ENCODE data around the gene MAP3K5.

MAP3K5 gene

DNA sequence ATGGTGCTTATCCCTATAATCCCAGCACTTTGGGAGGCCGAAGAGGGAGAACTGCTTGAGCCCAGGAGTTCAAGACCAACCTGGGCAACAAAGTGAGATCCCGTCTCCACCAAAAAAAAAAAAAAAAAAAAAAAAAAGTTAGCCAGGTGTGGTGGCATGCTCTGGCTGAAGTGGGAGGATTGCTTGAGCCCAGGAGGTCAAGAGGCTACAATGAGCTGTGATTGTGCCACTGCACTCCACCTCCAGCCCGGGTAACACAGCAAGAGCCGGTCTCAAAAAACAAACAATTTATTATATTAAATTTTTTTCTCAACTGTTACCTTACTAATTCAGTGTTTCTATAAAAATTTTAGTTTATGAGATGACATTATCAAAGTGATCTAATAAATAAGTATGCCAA, 156.7 kb downstream of the MAP3K5 start:
- H4K20me1 ChIP-seq (ENCODE audit: low read depth, low read length) = no peaks in the 10 kb centered on the region
- no peak overlapping the region for H3K9ac ChIP-seq (ENCODE audit: low read length)
- no peak overlapping the region for H3K27ac ChIP-seq (ENCODE audit: low read depth, low read length)
- no peaks in the 10 kb centered on the region for H3F3A ChIP-seq (ENCODE audit: insufficient read depth)
- no peak overlapping the region for H3K4me3 ChIP-seq (ENCODE audit: insufficient read depth, low read length, poor library complexity, severe bottlenecking)
- no peaks in the 10 kb centered on the region for H3K36me3 ChIP-seq (ENCODE audit: low read length)
- H3K79me2 ChIP-seq (ENCODE audit: insufficient read depth, low read length) = no peaks in the 10 kb centered on the region
- H2AFZ ChIP-seq (ENCODE audit: low read depth, low read length, severe bottlenecking) = no peak overlapping the region
- no peaks in the 10 kb centered on the region for H3K9me3 ChIP-seq (ENCODE audit: insufficient read depth, low read length)
- no peak for TF ChIP-seq EZH2phosphoT487 (conservative IDR thresholded peaks at IDR 0.05; ENCODE audit: low read length)
- TF ChIP-seq, protein P1, sequence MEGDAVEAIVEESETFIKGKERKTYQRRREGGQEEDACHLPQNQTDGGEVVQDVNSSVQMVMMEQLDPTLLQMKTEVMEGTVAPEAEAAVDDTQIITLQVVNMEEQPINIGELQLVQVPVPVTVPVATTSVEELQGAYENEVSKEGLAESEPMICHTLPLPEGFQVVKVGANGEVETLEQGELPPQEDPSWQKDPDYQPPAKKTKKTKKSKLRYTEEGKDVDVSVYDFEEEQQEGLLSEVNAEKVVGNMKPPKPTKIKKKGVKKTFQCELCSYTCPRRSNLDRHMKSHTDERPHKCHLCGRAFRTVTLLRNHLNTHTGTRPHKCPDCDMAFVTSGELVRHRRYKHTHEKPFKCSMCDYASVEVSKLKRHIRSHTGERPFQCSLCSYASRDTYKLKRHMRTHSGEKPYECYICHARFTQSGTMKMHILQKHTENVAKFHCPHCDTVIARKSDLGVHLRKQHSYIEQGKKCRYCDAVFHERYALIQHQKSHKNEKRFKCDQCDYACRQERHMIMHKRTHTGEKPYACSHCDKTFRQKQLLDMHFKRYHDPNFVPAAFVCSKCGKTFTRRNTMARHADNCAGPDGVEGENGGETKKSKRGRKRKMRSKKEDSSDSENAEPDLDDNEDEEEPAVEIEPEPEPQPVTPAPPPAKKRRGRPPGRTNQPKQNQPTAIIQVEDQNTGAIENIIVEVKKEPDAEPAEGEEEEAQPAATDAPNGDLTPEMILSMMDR (IDR thresholded peaks at IDR 0.05; ENCODE audit: insufficient read depth, low read length, poor library complexity, severe bottlenecking) = no peak
- H3K9me2 ChIP-seq (replicated peaks; ENCODE audit: insufficient read depth, low read length) = no peaks in the 10 kb centered on the region
- no peak overlapping the region for H3K4me2 ChIP-seq (ENCODE audit: low read depth, low read length, poor library complexity, severe bottlenecking)
- no peaks in the 10 kb centered on the region for H3K27me3 ChIP-seq (ENCODE audit: low read length)

DNA sequence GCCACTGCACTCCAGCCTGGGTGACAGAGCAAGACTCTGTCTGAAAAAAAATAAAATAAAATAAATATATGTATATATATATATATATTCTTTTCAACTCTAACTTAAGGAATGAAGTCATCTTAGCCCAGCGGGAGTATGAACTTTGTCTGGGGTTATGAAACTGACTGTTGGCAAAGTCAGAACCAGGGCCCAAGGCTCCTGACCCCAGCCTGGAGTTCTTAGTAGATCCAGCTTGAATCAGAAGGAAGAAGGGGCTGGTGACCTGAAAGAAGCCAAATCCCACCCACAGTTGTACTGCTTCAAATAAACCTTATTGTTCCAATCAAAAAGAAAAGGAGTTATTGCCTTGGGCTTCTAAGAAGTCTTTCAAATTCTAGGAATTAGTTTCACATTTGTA, 158.9 kb downstream of the MAP3K5 start:
- Histone ChIP-seq H3K27ac (ENCODE audit: low read depth, low read length) (no peak overlapping the region), H3K9me2 (replicated peaks; ENCODE audit: insufficient read depth, low read length) (no peaks in the 10 kb centered on the region), H4K20me1 (ENCODE audit: low read depth, low read length) (no peaks in the 10 kb centered on the region), H3K4me3 (ENCODE audit: insufficient read depth, low read length, poor library complexity, severe bottlenecking) (no peak overlapping the region), H3K79me2 (ENCODE audit: insufficient read depth, low read length) (no peaks in the 10 kb centered on the region), H3K4me2 (ENCODE audit: low read depth, low read length, poor library complexity, severe bottlenecking) (no peak overlapping the region), H3K9ac (ENCODE audit: low read length) (no peak overlapping the region), H3K36me3 (ENCODE audit: low read length) (no peaks in the 10 kb centered on the region), H3K27me3 (ENCODE audit: low read length) (no peaks in the 10 kb centered on the region), H3F3A (ENCODE audit: insufficient read depth) (no peaks in the 10 kb centered on the region), H3K9me3 (ENCODE audit: insufficient read depth, low read length) (no peaks in the 10 kb centered on the region), H2AFZ (ENCODE audit: low read depth, low read length, severe bottlenecking) (no peak overlapping the region)
- TF ChIP-seq, protein P1 (IDR thresholded peaks at IDR 0.05; ENCODE audit: insufficient read depth, low read length, poor library complexity, severe bottlenecking) = no peak
- TF ChIP-seq EZH2phosphoT487 (conservative IDR thresholded peaks at IDR 0.05; ENCODE audit: low read length) = no peak

DNA sequence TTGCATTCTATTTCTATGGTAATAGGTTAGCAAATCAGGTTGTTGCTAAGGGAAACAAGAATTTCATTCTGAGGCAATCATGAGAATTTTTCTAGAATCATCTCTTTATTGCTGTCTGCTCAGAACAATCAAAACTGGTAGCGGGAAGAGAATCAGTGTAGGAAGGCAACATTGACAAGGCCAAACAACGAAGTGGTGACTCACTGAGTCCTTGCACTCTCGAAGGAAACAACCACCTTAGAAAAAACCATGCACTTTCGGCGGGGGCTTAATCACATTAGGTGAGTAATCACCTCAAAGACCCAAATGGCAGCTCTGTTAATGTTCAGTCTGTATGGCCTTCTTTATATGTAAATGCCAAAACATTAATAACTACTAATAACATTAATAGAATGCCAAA, 163.3 kb downstream of the MAP3K5 start:
- H3K36me3 ChIP-seq (ENCODE audit: low read length) = no peaks in the 10 kb centered on the region
- H3K9me3 ChIP-seq (ENCODE audit: insufficient read depth, low read length) = no peaks in the 10 kb centered on the region
- no peaks in the 10 kb centered on the region for H3K27me3 ChIP-seq (ENCODE audit: low read length)
- H4K20me1 ChIP-seq (ENCODE audit: low read depth, low read length) = no peaks in the 10 kb centered on the region
- H3K9ac ChIP-seq (ENCODE audit: low read length) = no peak overlapping the region
- TF ChIP-seq, protein P1 (IDR thresholded peaks at IDR 0.05; ENCODE audit: insufficient read depth, low read length, poor library complexity, severe bottlenecking) = no peak
- TF ChIP-seq EZH2phosphoT487 (conservative IDR thresholded peaks at IDR 0.05; ENCODE audit: low read length) = no peak
- no peak overlapping the region for H3K4me3 ChIP-seq (ENCODE audit: insufficient read depth, low read length, poor library complexity, severe bottlenecking)
- no peak overlapping the region for H3K27ac ChIP-seq (ENCODE audit: low read depth, low read length)
- H3F3A ChIP-seq (ENCODE audit: insufficient read depth) = no peaks in the 10 kb centered on the region
- H3K9me2 ChIP-seq (replicated peaks; ENCODE audit: insufficient read depth, low read length) = no peaks in the 10 kb centered on the region
- no peaks in the 10 kb centered on the region for H3K79me2 ChIP-seq (ENCODE audit: insufficient read depth, low read length)
- no peak overlapping the region for H3K4me2 ChIP-seq (ENCODE audit: low read depth, low read length, poor library complexity, severe bottlenecking)
- H2AFZ ChIP-seq (ENCODE audit: low read depth, low read length, severe bottlenecking) = no peak overlapping the region
